ENCODE data around the gene NECAB3.

The NECAB3 gene

DNA sequence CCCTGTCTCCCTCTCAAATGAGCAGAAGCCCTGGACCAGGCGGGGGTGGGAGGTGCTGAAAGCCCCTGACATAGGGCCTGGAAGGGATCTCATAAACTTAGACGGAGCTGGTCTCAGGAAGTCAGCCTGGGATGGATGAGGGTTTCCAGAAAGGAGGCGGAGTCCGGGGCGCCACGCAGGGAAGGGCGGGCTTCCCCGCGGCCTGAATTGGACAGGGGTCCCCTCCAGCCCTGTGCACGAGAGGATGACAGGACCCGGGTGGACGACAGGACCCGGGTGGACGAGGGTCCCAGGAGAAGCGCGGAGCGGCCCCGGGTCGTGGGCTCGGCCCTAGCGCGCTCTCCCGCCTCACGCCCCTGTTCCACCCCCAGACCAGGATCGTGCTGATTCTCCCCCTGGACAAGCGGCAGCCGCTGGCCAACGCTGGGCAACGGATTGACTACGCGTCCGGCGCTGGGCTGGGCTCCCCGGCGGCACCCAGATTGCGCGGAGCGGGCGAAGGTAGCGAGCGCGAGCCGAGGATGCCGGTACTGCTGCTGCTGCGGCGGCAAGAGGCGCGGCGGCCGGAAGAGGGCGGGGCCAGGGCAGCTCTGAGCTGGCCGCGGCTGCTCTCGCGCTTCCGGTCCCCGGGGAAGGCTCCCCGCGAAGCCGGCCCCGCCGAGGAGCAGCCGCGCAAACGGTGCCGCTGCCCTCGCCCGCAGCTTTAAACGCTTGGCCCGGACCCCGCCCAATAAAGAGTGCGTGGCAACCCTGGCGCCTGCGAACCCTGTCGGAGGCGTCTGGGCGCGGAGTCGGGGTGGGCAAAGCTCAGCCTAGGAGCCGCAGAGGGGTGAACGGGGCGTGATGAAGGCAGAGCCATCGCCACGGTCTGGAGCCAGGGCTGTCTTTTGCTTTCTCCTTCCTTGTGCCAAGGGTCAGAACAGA lies 10.8 kb downstream of the NECAB3 start:
- DNase-seq, result peak; percentile 77

DNA sequence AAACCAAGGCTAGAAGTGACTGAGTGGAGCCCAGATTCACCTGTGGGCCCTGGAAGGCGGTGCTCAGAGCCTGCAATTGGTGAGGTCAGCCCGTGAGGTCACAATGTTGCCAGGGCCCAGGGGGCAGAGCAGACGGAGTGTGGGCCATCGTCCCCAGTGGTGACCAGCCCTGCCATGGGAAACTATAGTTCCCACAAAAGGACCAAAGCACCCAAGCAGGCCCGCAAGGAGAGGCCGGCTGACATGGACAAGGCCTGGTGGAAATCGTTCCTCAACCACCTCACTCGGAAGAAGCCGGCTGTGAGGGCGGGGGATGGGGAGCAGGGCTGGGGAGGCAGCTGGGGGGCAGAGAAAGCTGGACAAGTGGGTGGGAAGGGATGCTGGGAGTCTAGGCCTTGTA lies 12.1 kb downstream of the NECAB3 start, which contains the start of gene C20orf144:
C20orf144 (plus strand) TSS at position 156 of the 400 bp plus-strand sequence; CDS start at position 175, 19 bp downstream.
- no peak for DNase-seq

- DNase-seq, result no peak
Observed at GRCh38 chr20:33660685-33661058, 13.6 kb downstream of the NECAB3 start.

DNA sequence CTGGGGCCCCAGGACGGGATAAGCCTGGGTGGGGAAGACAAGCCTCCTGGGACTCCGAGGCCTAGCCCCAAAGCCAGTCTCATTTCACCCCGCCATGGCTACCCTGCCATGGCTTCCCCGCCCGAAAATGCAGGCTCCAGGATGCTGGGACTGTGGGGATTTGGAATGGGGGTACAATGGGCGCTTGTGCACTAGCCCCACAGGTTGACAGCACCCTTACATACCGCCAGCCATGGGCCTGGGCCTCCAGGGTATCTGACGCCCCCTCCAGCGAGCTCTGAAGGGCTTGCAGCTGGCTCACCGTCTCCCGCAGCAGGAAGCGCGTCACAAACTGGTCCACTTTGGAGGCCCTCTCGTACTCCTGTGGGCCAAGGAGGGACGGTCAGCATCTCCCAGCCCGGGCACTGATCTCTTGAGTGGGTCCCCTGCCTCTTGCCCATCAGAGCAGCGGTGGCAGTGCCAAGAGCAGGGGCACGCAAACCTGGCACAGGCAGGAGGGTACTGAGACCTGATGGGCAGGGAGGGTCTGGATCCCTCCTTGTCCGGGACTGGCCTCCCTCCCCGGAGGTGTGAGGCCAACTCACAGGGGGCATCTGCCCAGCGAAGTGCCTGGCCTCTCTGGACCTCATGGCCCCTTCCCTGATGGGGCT lies 14.1 kb downstream of the NECAB3 start:
- DNase-seq, result no peak

DNA sequence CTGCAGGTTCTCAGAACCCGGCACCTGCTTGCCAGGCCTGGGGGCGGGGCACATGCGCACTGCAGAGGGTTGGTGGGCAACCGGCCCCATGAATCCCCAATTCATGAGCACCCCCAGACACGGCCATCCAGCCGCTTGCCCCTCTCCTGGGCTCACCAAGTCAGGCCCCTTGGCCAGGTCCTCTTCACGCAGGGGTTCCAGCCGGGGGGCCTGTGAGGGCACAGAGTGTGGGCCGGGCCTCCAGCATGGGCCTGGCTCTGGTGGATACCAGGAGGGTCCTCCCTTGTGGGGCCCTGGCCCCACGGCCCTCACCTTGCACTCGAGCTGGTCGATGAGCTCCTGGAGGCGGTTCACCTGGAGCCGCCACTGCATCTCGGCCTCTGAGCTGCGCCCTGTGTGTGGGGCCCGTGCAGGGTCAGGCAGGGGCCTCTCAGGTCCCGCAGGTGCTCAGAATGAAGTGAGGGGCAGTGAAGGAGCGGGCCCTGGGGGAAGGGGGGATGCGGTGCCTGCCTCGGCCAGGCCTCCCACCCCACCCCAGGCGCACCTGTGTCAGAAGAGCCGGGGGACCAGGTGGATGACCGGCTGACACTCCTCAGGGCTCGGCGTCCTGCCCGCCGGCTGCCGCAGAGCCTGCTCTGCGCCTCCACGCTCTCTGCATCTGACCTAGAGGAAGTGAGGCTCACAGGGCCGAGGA lies 14.7 kb downstream of the NECAB3 start:
- no peak for DNase-seq

GRCh38 chr20:33658929-33659328 lies 15.3 kb downstream of the NECAB3 start:
- DNase-seq, result no peak

- no peak for DNase-seq
Observed at GRCh38 chr20:33658510-33658909, 15.7 kb downstream of the NECAB3 start.

GRCh38 chr20:33657704-33658095 lies 16.5 kb downstream of the NECAB3 start:
- DNase-seq, result no peak

DNA sequence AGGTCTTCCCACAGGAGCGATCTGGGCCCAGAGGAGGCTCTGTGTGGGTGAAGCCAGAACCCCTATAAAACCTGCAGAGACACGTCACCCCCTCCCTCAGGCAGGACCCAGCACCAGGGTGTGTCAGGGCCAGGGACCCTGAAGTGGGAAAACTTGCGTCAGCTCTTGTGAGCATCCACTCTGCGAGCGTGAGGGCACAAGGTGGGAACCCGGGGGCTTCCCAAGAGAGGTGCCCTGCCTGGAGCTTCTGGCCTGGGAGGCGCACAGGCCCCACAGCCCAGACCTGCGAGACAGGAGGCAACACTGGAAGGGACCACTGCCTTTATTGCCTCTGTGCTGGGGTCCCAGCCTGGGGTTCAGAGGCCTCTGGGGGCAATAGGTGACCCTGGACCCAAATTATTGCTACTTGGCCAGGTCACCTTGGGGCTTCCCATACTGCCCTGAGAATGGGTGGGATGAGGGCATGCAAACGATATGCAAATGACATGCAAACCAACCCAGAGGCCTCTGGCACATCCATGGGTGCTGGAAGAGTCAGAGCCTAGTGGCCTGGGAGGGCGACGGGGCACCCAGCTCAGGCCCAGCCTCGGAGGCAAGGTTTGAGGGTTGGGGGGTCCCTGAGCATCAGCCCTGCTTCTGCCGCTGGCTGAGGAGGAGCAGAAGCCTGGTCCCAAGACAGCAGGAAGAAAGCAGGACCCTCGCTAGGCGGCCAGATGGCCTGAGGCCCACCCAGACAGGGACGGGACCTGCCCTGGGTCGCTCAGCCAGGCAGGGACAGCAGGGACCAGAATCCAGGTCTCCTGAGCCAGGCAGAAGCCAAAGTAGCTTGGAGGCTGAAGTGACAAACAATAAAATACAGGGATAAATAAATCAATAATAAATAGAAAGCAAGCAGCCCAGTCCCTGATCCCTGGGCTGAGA lies 17.2 kb downstream of the NECAB3 start:
- no peak for DNase-seq

DNA sequence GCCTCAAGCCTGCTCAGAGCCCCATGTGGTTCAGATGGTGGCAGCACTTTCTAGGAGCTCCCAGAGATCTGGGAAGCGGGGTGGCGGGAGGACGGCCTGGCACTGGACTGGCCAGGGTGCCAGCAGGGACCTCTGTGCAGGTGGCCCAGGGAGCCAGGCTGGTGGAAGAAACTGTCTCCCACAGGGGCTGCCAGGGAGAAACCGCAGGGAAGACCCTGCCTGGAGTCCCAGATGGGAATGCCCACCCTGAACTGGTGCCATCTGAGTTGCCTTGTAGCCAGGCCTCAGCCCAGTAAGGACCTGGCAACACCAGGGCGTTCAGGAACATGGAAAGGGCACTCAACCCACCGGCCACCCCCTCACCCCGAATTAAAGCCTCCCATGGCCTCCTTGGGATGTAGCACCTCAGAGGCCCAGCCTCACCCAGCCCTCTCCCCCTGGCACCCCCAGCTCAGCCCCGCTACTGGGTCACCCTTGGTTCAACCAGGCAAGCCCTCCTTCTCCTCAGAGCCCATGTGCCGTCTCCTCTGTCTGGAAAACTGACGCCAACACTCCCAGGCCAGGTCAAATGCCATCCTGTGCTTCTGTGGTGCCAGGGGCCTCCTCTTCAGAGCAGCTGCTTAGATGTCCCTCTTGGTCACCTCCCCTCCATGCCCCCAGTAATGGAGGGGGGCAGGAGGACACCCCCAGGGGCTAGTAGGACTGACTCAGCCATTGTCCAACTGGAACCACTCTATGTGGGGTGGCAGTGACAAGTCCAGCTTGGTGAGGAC lies 18.0 kb downstream of the NECAB3 start:
- DNase-seq, result no peak

DNA sequence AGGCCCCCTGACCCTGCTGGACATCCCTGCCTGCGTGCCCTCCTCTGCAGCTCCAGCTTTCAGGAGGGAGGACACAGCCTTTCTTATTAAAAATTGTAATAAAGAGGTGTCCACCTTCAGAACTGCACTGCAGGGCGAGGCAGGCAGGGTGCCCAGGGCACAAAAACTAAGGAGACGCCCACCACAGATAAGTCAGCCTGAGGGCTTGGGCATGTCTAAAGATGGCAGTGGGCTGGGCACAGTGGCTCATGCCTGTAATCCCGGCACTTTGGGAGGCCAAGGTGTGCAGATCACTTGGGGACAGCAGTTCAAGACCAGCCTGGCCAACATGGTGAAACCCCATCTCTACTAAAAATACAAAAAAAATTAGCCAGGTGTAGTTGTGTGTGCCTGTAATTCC lies 19.1 kb downstream of the NECAB3 start:
- DNase-seq, result no peak

- no peak for DNase-seq
Observed at GRCh38 chr20:33654680-33655161, 19.5 kb downstream of the NECAB3 start.

GRCh38 chr20:33653900-33654596 lies 20.2 kb downstream of the NECAB3 start:
- DNase-seq, result no peak

DNA sequence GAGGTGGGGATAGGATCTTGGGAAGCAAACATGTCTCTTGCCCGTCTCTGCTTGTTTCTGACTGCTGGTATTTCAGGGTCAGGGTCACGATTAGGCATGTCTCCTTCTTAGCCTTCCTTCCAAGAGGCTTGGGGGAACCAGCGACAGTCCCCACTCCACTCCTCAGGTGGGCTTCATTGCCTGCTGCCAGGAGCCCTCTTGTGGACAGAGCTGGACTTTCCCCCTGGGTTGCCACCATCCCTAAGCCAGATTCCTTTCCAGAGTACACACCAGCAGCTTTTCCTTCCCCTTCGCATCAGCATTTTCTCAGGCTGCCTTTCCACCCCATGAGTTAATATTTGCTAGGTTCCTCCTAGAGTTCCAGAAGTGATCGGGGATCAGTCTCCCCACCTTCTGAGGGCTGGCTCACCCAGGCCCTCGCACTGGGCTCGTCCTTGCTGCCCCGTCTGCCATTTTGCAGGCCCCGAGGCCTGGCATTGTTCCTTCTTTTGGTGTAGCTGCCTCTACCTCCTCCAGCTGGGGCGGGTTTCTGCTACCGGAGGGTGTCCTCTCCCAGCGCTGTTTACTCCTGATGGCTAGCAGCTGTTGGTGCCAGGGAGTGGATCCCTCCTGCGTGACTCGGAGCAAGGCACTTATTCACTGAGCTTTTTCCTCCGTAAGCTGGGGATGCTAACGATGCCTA lies 20.9 kb downstream of the NECAB3 start:
- DNase-seq, result peak; percentile 60

DNA sequence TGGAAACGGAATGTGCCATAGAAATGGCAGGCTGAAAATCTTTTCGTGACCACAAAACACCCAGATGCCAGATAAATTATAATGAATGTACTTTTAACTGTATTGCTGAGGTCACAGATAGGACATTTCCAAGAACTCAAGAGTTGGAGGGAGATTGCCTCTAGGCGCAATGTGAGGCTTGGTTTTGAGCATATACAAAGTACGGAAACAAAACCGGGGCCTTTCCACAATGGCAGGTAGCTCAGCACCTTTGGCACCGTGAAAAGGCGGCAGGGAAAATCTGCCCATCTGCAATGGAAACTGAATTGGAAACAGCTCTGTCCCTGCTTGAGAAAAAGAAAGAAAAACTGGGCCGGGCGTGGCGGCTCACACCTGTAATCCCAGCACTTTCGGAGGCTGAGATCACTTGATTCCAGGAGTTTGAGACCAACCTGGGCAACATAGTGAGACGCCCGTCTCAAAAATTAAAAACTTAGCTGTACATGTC lies 22.6 kb downstream of the NECAB3 start:
- DNase-seq, result peak; percentile 77

DNA sequence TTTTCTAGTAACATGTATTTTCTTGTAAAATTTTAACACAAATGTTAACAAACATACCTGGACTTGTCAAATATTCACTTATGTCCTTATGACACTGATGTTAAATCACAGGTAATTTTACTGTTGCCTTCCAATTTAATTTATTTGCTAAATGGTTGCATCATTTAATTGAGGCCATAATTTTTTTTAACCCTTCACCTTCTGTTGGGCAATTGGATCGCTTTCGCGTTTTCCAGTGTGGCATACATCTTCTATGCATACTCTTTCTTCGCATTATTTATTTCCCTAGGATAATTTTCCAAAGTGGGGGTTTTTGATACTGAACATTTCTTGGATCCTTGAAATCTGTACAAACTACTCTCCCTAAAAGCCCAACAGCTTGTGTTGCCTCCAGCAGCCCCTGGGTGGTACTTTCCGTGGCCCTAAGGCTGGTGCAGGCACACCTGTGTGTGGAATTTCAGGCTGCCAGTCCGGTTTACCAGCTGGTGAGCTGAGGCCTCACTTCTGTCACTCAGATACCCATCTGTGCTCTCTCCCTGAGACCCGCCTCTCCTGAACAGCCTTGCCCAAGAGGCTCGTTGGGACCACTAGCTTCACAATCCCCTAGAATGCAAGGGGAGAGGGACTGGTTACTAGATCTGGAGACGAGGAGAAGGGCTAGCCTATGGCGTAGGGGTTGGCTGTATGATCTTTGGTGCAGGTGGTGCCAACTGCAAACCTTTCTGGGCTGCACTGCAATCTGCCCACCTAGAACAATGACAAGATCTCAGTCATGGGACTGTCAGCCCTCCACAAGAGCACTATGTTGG lies 23.3 kb downstream of the NECAB3 start:
- DNase-seq, result no peak

GRCh38 chr20:33650111-33650752 lies 24.0 kb downstream of the NECAB3 start:
- no peak for DNase-seq

DNA sequence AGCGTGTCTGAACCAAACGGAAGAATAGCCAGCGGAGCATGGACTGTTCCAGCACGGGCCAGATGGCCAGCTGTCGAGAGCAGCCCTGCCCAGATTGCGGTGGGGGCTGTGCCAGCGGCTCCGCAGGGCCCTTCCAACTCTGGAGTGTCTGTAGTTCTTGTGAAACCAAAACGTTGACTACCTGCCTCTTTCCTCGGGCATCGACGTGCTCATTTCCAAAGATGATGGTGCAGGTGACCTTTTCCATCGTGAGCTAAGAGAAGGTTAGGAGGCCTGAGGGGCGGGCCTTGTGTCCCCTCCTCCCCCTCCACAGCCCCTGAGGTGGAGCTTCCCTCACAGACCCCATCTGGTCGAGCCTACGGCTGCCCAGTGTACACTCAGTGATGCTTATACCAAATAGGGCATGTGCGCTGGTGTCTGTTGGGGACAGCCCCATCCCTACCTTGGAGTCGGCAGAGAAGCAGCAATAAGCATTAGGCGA lies 25.0 kb downstream of the NECAB3 start:
- no peak for DNase-seq

Data from hematopoietic multipotent progenitor cell treated with erythropoietin and hydrocortisone succinate and interleukin-3 and kit ligand, for 8 days (in vitro differentiated cells).